A673 (cell line): ENCODE results near the gene ARHGAP8. TPM values are rescaled to one million over a fixed set of nuclear protein-coding genes. Genes with fewer than 3 reads are reported as not detected.

Source experiments
- BruUV-seq: library from RNA; stranded (reverse); fragments of 400-500 nt; replicated peaks from 2 replicates; lab custom pipeline; 2021; lab: Mats Ljungman, UMichigan
- CTCF ChIA-PET: fragments of 300-600 bp; sonication (Branson Sonifier 250); formaldehyde crosslinking; loops from one replicate; lab custom pipeline; 2022; ENCODE audit warnings: antibody characterized with exemption; lab: Charles Lee
- POLR2A ChIA-PET: fragments of 300-600 bp; sonication (Branson Sonifier 250); formaldehyde crosslinking; loops from one replicate; lab custom pipeline; 2022; ENCODE audit warnings: antibody characterized with exemption; ENCODE audit not compliant: low non-redundant PET; lab: Charles Lee
- DNase-seq: peaks from one replicate; pipeline ENCODE4 v3.0.0-alpha.2; 2015; ENCODE audit warnings: low spot score
- H3K27ac ChIP-seq: fragments of 200-600 bp; sonication (generic); 2 replicates; pipeline ENCODE4 v1.5.1; 2016; ENCODE audit warnings: mixed run types, low read depth, mild to moderate bottlenecking, mixed read lengths, antibody characterized with exemption, low read length; ENCODE audit not compliant: poor library complexity, severe bottlenecking
- H3K27me3 ChIP-seq: fragments of 200-600 bp; sonication (generic); replicated peaks from 2 replicates; pipeline ENCODE4 v1.6.1; 2017; ENCODE audit warnings: mixed run types, low read depth, mild to moderate bottlenecking, mixed read lengths, antibody characterized with exemption, low read length; ENCODE audit not compliant: insufficient read depth, poor library complexity
- H3K36me3 ChIP-seq: fragments of 200-600 bp; sonication (generic); 2 replicates; pipeline ENCODE4 v1.6.1; 2016; ENCODE audit warnings: mixed run types, mild to moderate bottlenecking, mixed read lengths, antibody characterized with exemption, low read length; ENCODE audit not compliant: insufficient read depth, poor library complexity, severe bottlenecking
- H3K4me1 ChIP-seq: fragments of 200-600 bp; sonication (generic); 2 replicates; pipeline ENCODE4 v1.6.1; 2017; ENCODE audit warnings: mixed run types, mild to moderate bottlenecking, mixed read lengths, antibody characterized with exemption, low read length; ENCODE audit not compliant: insufficient read depth, poor library complexity, severe bottlenecking
- H3K4me3 ChIP-seq: fragments of 200-600 bp; sonication (generic); 2 replicates; pipeline ENCODE4 v1.5.1; 2016; ENCODE audit warnings: low read depth, mixed run types, mild to moderate bottlenecking, mixed read lengths, low read length; ENCODE audit not compliant: poor library complexity, severe bottlenecking
- H3K9me3 ChIP-seq: fragments of 200-600 bp; sonication (generic); 2 replicates; pipeline ENCODE4 v1.6.1; 2016; ENCODE audit warnings: mixed run types, low read depth, mild to moderate bottlenecking, mixed read lengths, antibody characterized with exemption, low read length; ENCODE audit not compliant: poor library complexity, severe bottlenecking
- EZH2 ChIP-seq: fragments of 200-600 bp; sonication (generic); IDR thresholded peaks from 2 replicates; pipeline ENCODE4 v1.6.1; 2017; ENCODE audit warnings: borderline replicate concordance, low read depth, mild to moderate bottlenecking, mixed read lengths, antibody characterized with exemption, low read length; ENCODE audit not compliant: poor library complexity, severe bottlenecking
- intact Hi-C: fragments of 100-400 bp; cut with micrococcal nuclease; formaldehyde crosslinking; loops from one replicate; pipeline ENCODE4 v1.10.0; 2022; ENCODE audit not compliant: unreplicated experiment
- total RNA-seq: library from RNA; stranded (reverse); gene quantifications from 2 replicates; pipeline ENCODE4 v1.2.3, GENCODE V29; 2021
- TF ChIP-seq, protein P1 (sequence below): fragments of 300-800, 200-600 bp; sonication (generic); conservative IDR thresholded peaks from 2 replicates; pipeline ENCODE4 v1.5.1; 2017; ENCODE audit warnings: low read depth, mild to moderate bottlenecking, antibody characterized with exemption, low read length, moderate library complexity, mixed read lengths

The ARHGAP8 gene
- total RNA-seq, 1 experiment from 2014 or later: not detected

DNA sequence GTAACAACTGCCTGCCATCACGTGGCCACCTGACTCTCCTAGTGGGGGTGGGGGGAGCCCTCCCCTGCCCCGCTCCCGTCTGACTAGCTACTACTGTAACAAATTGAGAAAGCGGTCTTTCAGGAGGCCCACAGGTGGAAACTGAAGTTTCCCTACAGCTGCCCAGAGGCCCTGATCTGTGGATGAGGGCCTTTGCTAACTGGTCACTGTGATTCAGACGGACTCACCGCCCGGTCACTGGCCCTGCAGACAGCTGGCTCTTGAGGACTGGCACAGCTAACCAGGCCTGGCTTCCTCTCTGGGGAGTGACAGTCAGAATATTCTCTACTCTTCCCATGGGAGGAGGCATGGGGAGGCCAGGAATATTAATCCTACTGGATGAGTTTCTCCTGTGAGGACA, 116.8 kb downstream of the ARHGAP8 start:
- intact Hi-C loops: no loop called here
- peaks cover 6% of the 10 kb centered on the region for H3K9me3 ChIP-seq
- H3K4me3 ChIP-seq: no peak overlapping the region
- H3K36me3 ChIP-seq: peaks cover 4% of the 10 kb centered on the region
- DNase-seq: no peak
- POLR2A ChIA-PET: no interaction called here
- peaks cover 12% of the 10 kb centered on the region for H3K4me1 ChIP-seq
- no TSS peak for BruUV-seq
- H3K27ac ChIP-seq: peak overlapping the region; percentile 54
- TF ChIP-seq EZH2: no peak
- TF ChIP-seq, protein P1, sequence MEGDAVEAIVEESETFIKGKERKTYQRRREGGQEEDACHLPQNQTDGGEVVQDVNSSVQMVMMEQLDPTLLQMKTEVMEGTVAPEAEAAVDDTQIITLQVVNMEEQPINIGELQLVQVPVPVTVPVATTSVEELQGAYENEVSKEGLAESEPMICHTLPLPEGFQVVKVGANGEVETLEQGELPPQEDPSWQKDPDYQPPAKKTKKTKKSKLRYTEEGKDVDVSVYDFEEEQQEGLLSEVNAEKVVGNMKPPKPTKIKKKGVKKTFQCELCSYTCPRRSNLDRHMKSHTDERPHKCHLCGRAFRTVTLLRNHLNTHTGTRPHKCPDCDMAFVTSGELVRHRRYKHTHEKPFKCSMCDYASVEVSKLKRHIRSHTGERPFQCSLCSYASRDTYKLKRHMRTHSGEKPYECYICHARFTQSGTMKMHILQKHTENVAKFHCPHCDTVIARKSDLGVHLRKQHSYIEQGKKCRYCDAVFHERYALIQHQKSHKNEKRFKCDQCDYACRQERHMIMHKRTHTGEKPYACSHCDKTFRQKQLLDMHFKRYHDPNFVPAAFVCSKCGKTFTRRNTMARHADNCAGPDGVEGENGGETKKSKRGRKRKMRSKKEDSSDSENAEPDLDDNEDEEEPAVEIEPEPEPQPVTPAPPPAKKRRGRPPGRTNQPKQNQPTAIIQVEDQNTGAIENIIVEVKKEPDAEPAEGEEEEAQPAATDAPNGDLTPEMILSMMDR: no peak
- no peaks in the 10 kb centered on the region for H3K27me3 ChIP-seq
- CTCF ChIA-PET: no interaction called here

DNA sequence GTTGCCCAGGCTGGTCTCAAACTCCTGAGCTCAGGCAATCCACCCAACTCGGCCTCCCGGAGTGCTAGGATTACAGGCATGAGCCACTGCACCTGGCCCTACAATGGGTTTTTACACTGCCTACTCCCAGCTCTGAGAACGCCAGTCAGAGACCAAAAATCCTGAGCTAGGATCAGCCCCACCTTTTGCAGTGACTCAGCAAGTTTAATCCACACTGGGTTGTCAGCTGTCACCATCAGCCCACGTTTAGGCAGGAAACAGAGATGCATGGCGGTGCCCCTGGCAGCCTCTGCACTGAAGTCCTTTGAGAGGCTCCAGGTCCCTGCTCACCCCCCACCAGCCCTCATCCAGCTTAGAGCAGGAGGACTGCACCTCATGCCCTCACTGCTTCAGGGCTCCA, 117.6 kb downstream of the ARHGAP8 start:
- peaks cover 12% of the 10 kb centered on the region for H3K4me1 ChIP-seq

DNA sequence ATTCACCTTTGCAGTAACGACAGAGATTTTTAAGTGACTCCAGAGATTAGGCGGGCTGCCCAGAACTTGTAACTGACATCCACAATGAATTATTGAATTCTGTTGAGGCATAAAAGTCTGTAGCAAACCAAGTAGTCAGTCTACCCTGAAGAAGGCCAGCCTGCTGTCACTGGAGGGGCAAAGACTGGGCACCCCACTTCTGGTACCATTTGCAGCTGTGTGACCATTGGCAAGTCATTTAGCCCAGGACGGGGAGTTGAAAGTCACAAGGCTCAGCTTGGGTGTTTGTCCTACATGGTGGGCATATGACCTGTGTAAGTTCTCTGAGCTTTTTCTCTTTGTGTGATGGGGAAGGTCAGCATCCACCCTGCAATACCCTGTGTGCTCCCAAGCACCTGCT, 119.4 kb downstream of the ARHGAP8 start:
- Histone ChIP-seq H3K9me3 (peaks cover 6% of the 10 kb centered on the region), H3K4me1 (peaks cover 12% of the 10 kb centered on the region), H3K4me3 (no peak overlapping the region), H3K27me3 (no peaks in the 10 kb centered on the region), H3K36me3 (peaks cover 4% of the 10 kb centered on the region), H3K27ac (no peak overlapping the region)
- ChIA-PET POLR2A (no interaction called here), CTCF (interaction anchor here (0.7 kb wide), 1 partner anchor 14 kb away, joined by 6 read pairs; no protein-coding TSS in a partner anchor)
- TF ChIP-seq, protein P1: no peak
- TF ChIP-seq EZH2: no peak
- intact Hi-C loops: no loop called here
- DNase-seq: no peak
- no TSS peak for BruUV-seq

More for the DNA sequence above, 117.6 kb downstream of the ARHGAP8 start:
- no TSS peak for BruUV-seq
- intact Hi-C loops: no loop called here
- TF ChIP-seq, protein P1: no peak
- TF ChIP-seq EZH2: no peak
- H3K27ac ChIP-seq: peak overlapping the region; percentile 54
- POLR2A ChIA-PET: no interaction called here
- H3K9me3 ChIP-seq: peaks cover 6% of the 10 kb centered on the region
- CTCF ChIA-PET: no interaction called here
- peak; percentile 29 for DNase-seq
- no peaks in the 10 kb centered on the region for H3K27me3 ChIP-seq
- H3K4me3 ChIP-seq: no peak overlapping the region
- peaks cover 4% of the 10 kb centered on the region for H3K36me3 ChIP-seq
